Heart left ventricle (tissue), 16 donors: ENCODE data around the gene FYB2. TPM values are rescaled to one million over a fixed set of nuclear protein-coding genes. Genes with fewer than 3 reads are reported as not detected.

Experiments used
- ATAC-seq, 4 donors: fragments of 200-7000 bp; cut with Tn5 transposase; one replicate each; pipeline ENCODE4 v1.9.1; 2020 to 2022; ENCODE audit warnings: moderate library complexity in 4 of 4, mild to moderate bottlenecking in 3 of 4, moderate number of reproducible peaks in 1 of 4
- DNase-seq, 5 donors: peaks; one replicate each; pipeline ENCODE4 v3.0.0-alpha.2; 2020
- H3K27ac ChIP-seq, 12 donors: fragments of 200-600 bp; sonication (generic) in 4 of 12; one replicate each; pipeline versions ENCODE4 v1.5.0 to v1.8.0; 2016 to 2022; ENCODE audit warnings: mild to moderate bottlenecking in 2 of 12
- H3K27me3 ChIP-seq, 9 donors: fragments of 200-600 bp; sonication (generic) in 2 of 9; one replicate each; pipeline versions ENCODE4 v1.5.1 to v1.8.0; 2016 to 2022; ENCODE audit warnings: mild to moderate bottlenecking in 3 of 9
- H3K36me3 ChIP-seq, 9 donors: fragments of 200-600 bp; sonication (generic) in 2 of 9; one replicate each; pipeline versions ENCODE4 v1.5.0 to v1.8.0; 2018 to 2022; ENCODE audit warnings: mild to moderate bottlenecking in 2 of 9
- H3K4me1 ChIP-seq, 12 donors: fragments of 200-600 bp; sonication (generic) in 4 of 12; one replicate each; pipeline versions ENCODE4 v1.5.0 to v1.8.0; 2016 to 2022; ENCODE audit warnings: mild to moderate bottlenecking in 3 of 12
- H3K4me3 ChIP-seq, 12 donors: fragments of 200-600 bp; sonication (generic) in 4 of 12; one replicate each; pipeline versions ENCODE4 v1.5.0 to v1.8.0; 2017 to 2022; ENCODE audit warnings: mild to moderate bottlenecking in 9 of 12, moderate library complexity in 4 of 12
- H3K9me3 ChIP-seq, 12 donors: fragments of 200-600 bp; sonication (generic) in 4 of 12; one replicate each; pipeline versions ENCODE4 v1.5.0 to v1.8.0; 2016 to 2022; ENCODE audit warnings: mild to moderate bottlenecking in 1 of 12
- CTCF ChIP-seq, 12 donors: fragments of 200-600 bp; sonication (generic) in 4 of 12; IDR thresholded peaks; one replicate each; pipeline versions ENCODE4 v1.5.0 to v1.8.0; 2018 to 2022; ENCODE audit warnings: antibody characterized with exemption in 12 of 12, mild to moderate bottlenecking in 5 of 12
- POLR2A ChIP-seq, 2 donors: fragments of 450-650 bp; IDR thresholded peaks; one replicate each; pipeline ENCODE4 v1.6.1; 2017; ENCODE audit warnings: antibody characterized with exemption in 2 of 2, mild to moderate bottlenecking in 2 of 2, moderate library complexity in 2 of 2
- WGBS, 4 donors: extraction: QIAGEN DNeasy Blood & Tissue Kit in 2 of 4; methylation state at CpG; one replicate each; pipeline versions ENCODE4 v1.1.5 to v1.1.7; 2013 to 2018; 5-methylcytosine and 5-hydroxymethylcytosine counted together
- intact Hi-C, 10 donors: fragments of 100-400 bp; cut with DNase I; formaldehyde crosslinking; loops; one replicate each; pipeline versions ENCODE4 v1.11.1 to v1.14.2; 2022
- polyA plus RNA-seq, 2 donors: library from polyadenylated mRNA; stranded (reverse); fragments of 200-250 nt; gene quantifications; one replicate each; pipeline ENCODE4 v1.2.3, GENCODE V29; 2013
- total RNA-seq, 9 donors: library from RNA; depleted of rRNA in 2 of 9; stranded (reverse); fragments of >200 nt in 2 of 9; fragmentation: NEBNext Ultra II Directional in 3 of 9; extraction: Animal tissue kit (Norgen Biotek cat#: 25700) in 3 of 9; gene quantifications; one replicate each; pipeline versions ENCODE4 v1.1.0 to v1.2.4, GENCODE V29; 2016 to 2023
- donor health status: ischemic (EF 13 %, LVEDD 7.1; RV severe dilation, severe dysfunction).
- donor health status: healthy with polysubstance abuse.
- donor health status: DM: no; HTN: yes; CAD: no.
- donor health status: DM: no; HTN: no; CAD: no.
- donor health status: ischemic (EF 25% LVEDD 6.9; RV normal size, moderate dysfunction).
- donor health status: ischemic (EF 25% LVEDD 5.7; RV mildly dilated, moderate dysfunction).
- donor health status: healthy.
- donor health status: DM: yes; HTN: yes; CAD: no.
- donor health status: ischemic (EF 35%, LVEDD 5.7; RV mildly dilated, moderate dysfunction).
- donor health status: nonischemic (EF 11% LVEDD 7.7; RV severe dilation, severe dysfunction).
- donor health status: DM: yes; HTN: yes; CAD: no.
- donor health status: PGD.
- donor health status: ischemic (EF 29% LVEDD 5.4; RV normal size, mild dysfunction).
- donor health status: nonischemic (EF 23%, LVEDD 6.1; RV moderate dilation, normal function).

FYB2 gene
- total and polyA plus RNA-seq, 11 donors, result 0.15 to 46.3 (median 9.1) TPM

- H3K36me3 ChIP-seq, result peaks cover 0 to under 1% (median 0%) of the 10 kb centered on the region in 9 donors
- peaks cover 0 to 4% (median 0%) of the 10 kb centered on the region in 12 donors for H3K4me1 ChIP-seq
- ATAC-seq (no peak), DNase-seq (no peak)
- 52 to 68% (median 61%) methylated on average over 1 of the region's 1 CpG for WGBS, 4 donors
- TF ChIP-seq CTCF (IDR thresholded peaks at IDR 0.05) (no peak), POLR2A (IDR thresholded peaks at IDR 0.05) (no peak)
- H3K9me3 ChIP-seq, result no peaks in the 10 kb centered on the region
- H3K27ac ChIP-seq, result no peak overlapping the region
- intact Hi-C loops, result loop anchor here in 1 of 10 donors (5.0 kb wide), 1 partner anchor 62 kb away; the partner anchor contains the start of gene FYB2
- H3K27me3 ChIP-seq, result peaks cover 0 to 3% (median 0%) of the 10 kb centered on the region in 9 donors
- no peak overlapping the region for H3K4me3 ChIP-seq
Observed at GRCh38 chr1:56754708-56755479, 64.3 kb downstream of the FYB2 start.

GRCh38 chr1:56745231-56745630, 74.0 kb downstream of the FYB2 start:
- H3K9me3 ChIP-seq, result no peaks in the 10 kb centered on the region
- H3K4me1 ChIP-seq, result no peaks in the 10 kb centered on the region
- no peak overlapping the region for H3K27ac ChIP-seq
- 80 to 85% (median 81%) methylated on average over 3 of the region's 3 CpGs for WGBS, 4 donors
- DNase-seq (no peak), ATAC-seq (no peak)
- no peak for TF ChIP-seq CTCF (IDR thresholded peaks at IDR 0.05)
- TF ChIP-seq POLR2A (IDR thresholded peaks at IDR 0.05), result no peak
- no peak overlapping the region for H3K4me3 ChIP-seq
- H3K27me3 ChIP-seq, result no peaks in the 10 kb centered on the region
- intact Hi-C loops, result no loop called here
- H3K36me3 ChIP-seq, result peaks cover 0 to 10% (median 0%) of the 10 kb centered on the region in 9 donors

- no peaks in the 10 kb centered on the region for H3K27me3 ChIP-seq
- no peaks in the 10 kb centered on the region for H3K4me1 ChIP-seq
- H3K4me3 ChIP-seq, result no peak overlapping the region
- DNase-seq (no peak), ATAC-seq (no peak)
- intact Hi-C loops, result no loop called here
- H3K27ac ChIP-seq, result no peak overlapping the region
- peaks cover 0 to 4% (median 0%) of the 10 kb centered on the region in 9 donors for H3K36me3 ChIP-seq
- 78 to 94% (median 89%) methylated on average over 2 of the region's 2 CpGs for WGBS, 4 donors
- H3K9me3 ChIP-seq, result no peaks in the 10 kb centered on the region
- TF ChIP-seq CTCF (IDR thresholded peaks at IDR 0.05) (no peak), POLR2A (IDR thresholded peaks at IDR 0.05) (no peak)
Observed at GRCh38 chr1:56728964-56729363, 90.2 kb downstream of the FYB2 start.

GRCh38 chr1:56726706-56727105, 92.5 kb downstream of the FYB2 start:
- Histone ChIP-seq H3K4me1 (peaks cover 0 to 4% (median 0%) of the 10 kb centered on the region in 12 donors), H3K27me3 (no peaks in the 10 kb centered on the region), H3K9me3 (no peaks in the 10 kb centered on the region), H3K36me3 (peaks cover 0 to 13% (median 0%) of the 10 kb centered on the region in 9 donors), H3K27ac (no peak overlapping the region), H3K4me3 (no peak overlapping the region)
- TF ChIP-seq CTCF (IDR thresholded peaks at IDR 0.05) (no peak), POLR2A (IDR thresholded peaks at IDR 0.05) (no peak)
- intact Hi-C loops, result no loop called here
- no peak for ATAC-seq
- no peak for DNase-seq
